HFFc6 (cell line): ENCODE data around the gene C8G. TPM values are rescaled to one million over a fixed set of nuclear protein-coding genes. Genes with fewer than 3 reads are reported as not detected.

Source experiments
- DNase-seq: peaks from one replicate; pipeline ENCODE4 v3.0.0-alpha.2; 2018
- H3K27ac Mint-ChIP-seq: 2 replicates; pipeline ENCODE4 v1.8.0; 2020; ENCODE audit warnings: mild to moderate bottlenecking, mixed read lengths
- H3K27me3 Mint-ChIP-seq: 2 replicates; pipeline ENCODE4 v1.8.0; 2021; ENCODE audit warnings: mild to moderate bottlenecking, moderate library complexity, mixed read lengths; ENCODE audit not compliant: insufficient read depth
- H3K36me3 Mint-ChIP-seq: 2 replicates; pipeline ENCODE4 v1.8.0; 2021; ENCODE audit warnings: low read depth, mixed read lengths
- H3K4me1 Mint-ChIP-seq: 2 replicates; pipeline ENCODE4 v1.8.0; 2020; ENCODE audit warnings: low read depth, mixed read lengths
- H3K4me3 Mint-ChIP-seq: 2 replicates; pipeline ENCODE4 v1.8.0; 2020; ENCODE audit warnings: mild to moderate bottlenecking, moderate library complexity, mixed read lengths
- H3K9me3 Mint-ChIP-seq: 2 replicates; pipeline ENCODE4 v1.8.0; 2020; ENCODE audit warnings: mild to moderate bottlenecking, mixed read lengths
- CTCF ChIP-seq: fragments of 200-600 bp; sonication (generic); IDR thresholded peaks from 2 replicates; pipeline ENCODE4 v1.5.0; 2021; ENCODE audit warnings: antibody characterized with exemption, mild to moderate bottlenecking
- total RNA-seq, 6 experiments: library from RNA; stranded (reverse); fragmentation: NEBNext Ultra II Directional; extraction: Animal tissue kit (Norgen Biotek cat#: 25700); gene quantifications; 2 replicates in 1 of 6; 3 replicates in 5 of 6; pipeline ENCODE4 v1.2.3, GENCODE V29; 2021

C8G gene
- total RNA-seq, 6 experiments from 2014 or later = 0.51 to 1.8 (median 0.97) TPM

GRCh38 chr9:136964171-136964689 is 19.2 kb downstream of the C8G start:
- Mint-ChIP-seq H3K4me3 (no peak overlapping the region), H3K4me1 (peaks cover 10% of the 10 kb centered on the region), H3K27me3 (peaks cover 4% of the 10 kb centered on the region), H3K9me3 (no peaks in the 10 kb centered on the region), H3K36me3 (no peaks in the 10 kb centered on the region), H3K27ac (no peak overlapping the region)
- no peak for DNase-seq
- no peak for TF ChIP-seq CTCF

- no peak overlapping the region for H3K4me3 Mint-ChIP-seq
- DNase-seq = no peak
- H3K4me1 Mint-ChIP-seq = peaks cover 10% of the 10 kb centered on the region
- peaks cover 4% of the 10 kb centered on the region for H3K27me3 Mint-ChIP-seq
- no peak for TF ChIP-seq CTCF
- no peak overlapping the region for H3K27ac Mint-ChIP-seq
- no peaks in the 10 kb centered on the region for H3K36me3 Mint-ChIP-seq
- no peaks in the 10 kb centered on the region for H3K9me3 Mint-ChIP-seq
Observed at GRCh38 chr9:136964833-136965422, 19.9 kb downstream of the C8G start.

- Mint-ChIP-seq H3K4me3 (no peak overlapping the region), H3K27ac (no peak overlapping the region), H3K36me3 (no peaks in the 10 kb centered on the region), H3K27me3 (peaks cover 7% of the 10 kb centered on the region), H3K4me1 (peaks cover 10% of the 10 kb centered on the region), H3K9me3 (no peaks in the 10 kb centered on the region)
- no peak for DNase-seq
- TF ChIP-seq CTCF = no peak
Observed at GRCh38 chr9:136965771-136966484, 20.9 kb downstream of the C8G start.

GRCh38 chr9:136968333-136969127 is 23.5 kb downstream of the C8G start:
- no peak for DNase-seq
- no peak for TF ChIP-seq CTCF
- H3K9me3 Mint-ChIP-seq = no peaks in the 10 kb centered on the region
- H3K4me1 Mint-ChIP-seq = peaks cover 10% of the 10 kb centered on the region
- peaks cover 3% of the 10 kb centered on the region for H3K27me3 Mint-ChIP-seq
- H3K4me3 Mint-ChIP-seq = no peak overlapping the region
- no peaks in the 10 kb centered on the region for H3K36me3 Mint-ChIP-seq
- H3K27ac Mint-ChIP-seq = no peak overlapping the region

- Mint-ChIP-seq H3K4me1 (peaks cover 10% of the 10 kb centered on the region), H3K36me3 (no peaks in the 10 kb centered on the region), H3K9me3 (no peaks in the 10 kb centered on the region), H3K27ac (no peak overlapping the region), H3K27me3 (peaks cover 3% of the 10 kb centered on the region), H3K4me3 (no peak overlapping the region)
- TF ChIP-seq CTCF = no peak
- no peak for DNase-seq
Observed at GRCh38 chr9:136969150-136969549, 24.1 kb downstream of the C8G start.
